KG1 (cell line): Measurements from ENCODE around the gene EFHD1.
"Not testable (repeated sequence)": the region's sequence is repeated elsewhere in the genome, so short reads cannot be mapped to it uniquely, and the experiment has no call there.

Experiments used
- DNase-seq: peaks from one replicate; lab custom pipeline; 2025; lab: John Stamatoyannopoulos, UW

Gene EFHD1

DNA sequence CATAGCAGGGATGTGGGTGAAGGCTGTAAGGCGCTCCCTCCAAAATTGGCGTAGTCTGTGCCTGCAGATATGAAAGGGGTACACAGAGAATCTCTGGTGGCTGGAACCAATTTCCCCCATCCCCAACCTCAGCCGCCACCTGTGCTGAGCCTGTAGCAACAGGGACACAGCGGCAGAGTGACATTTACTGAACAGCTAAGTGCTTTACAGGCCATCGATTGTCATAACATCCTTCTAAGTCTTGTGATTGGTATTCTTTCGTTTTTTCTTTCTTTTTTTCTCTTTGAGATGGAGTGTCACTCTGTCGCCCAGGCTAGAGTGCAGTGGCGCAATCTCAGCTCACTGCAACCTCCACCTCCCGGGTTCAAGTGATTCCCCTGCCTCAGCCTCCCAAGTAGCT is 12.2 kb upstream of the EFHD1 start:
- no peak for DNase-seq

DNA sequence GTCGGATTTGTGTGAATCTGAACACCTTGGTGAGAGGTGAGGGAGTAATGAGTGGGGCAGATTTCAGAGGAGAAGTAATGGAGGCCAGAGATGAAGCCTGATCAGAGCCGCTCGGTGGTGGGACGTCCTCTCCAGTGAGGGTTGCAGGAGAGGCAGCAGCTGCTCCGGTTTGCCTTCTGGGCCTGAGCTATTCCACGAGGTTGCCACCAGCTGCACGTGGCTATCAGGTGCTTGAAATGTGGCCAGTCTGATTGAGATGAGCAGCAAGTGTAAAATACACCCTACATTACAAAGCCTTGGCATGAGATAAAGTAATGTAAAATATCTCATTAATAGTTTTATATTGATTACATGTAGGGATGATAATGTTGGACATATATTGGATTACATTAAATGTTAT is 10.8 kb upstream of the EFHD1 start:
- no peak for DNase-seq

DNA sequence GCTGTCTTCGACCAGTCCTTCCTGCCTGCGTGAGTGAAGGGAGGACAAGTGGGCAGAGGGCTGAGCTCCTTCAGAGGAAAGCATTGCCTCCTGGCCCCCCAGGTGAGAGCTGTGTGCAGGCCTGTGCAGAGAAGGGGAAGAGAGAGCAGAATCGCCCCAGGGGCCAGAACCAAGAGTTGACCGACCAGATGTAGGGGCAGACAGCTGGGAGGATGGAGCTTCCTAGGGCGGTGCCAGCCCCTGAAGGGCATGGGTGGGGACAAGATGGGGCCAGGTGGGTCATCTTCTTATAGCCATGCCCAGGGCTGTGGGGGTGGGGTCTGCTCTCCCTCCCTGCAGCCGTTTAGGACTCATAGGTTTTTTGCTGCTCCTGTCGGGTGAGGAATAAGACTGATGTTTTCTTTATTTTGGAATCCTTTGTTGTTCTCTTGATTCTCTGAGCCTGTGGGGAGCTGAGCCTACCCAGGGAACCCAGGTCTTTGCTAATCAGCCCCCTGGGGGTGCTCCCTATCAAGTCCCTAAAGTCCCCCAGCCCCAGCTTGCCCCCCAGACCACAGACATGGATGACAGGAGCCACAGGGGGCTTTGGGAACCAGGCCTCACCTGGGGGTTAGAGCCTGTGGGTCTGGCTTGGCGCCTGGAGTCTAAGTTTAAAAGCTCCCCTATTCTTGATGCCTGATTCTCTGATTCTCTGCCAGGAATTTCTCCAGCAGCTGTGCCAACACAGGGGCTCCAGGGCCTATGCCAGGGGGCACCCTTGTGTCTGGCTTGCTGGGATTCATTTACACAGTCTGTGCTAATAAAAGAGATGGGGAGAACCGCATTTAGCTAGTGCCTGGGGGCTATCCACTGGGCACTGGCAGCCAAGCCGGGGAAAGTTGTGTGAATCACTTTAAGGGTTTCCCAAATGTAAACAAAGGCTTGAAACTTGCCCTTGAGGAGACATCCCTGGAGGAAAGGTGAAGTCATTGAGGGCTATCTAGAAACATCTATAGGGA is 9.3 kb upstream of the EFHD1 start:
- DNase-seq: no peak

DNA sequence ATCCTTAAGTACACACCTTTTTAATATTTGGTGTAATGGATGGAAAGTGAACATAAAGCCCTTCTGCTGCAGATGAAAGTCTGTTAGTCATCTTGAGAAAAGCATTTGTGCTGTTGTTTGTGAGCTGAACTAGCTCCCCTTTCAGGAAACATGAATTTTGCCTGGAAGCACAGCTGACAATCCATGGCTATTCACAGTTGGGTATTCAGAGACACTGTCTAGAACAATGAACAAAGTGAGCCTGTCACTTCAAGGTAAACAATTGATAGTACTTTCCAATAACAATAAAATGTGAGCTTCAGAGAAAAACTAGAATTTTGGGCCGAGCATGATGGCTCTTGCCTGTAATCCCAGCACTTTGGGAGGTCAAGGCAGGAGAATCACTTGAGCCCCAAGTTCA is 6.8 kb upstream of the EFHD1 start:
- no peak for DNase-seq

DNA sequence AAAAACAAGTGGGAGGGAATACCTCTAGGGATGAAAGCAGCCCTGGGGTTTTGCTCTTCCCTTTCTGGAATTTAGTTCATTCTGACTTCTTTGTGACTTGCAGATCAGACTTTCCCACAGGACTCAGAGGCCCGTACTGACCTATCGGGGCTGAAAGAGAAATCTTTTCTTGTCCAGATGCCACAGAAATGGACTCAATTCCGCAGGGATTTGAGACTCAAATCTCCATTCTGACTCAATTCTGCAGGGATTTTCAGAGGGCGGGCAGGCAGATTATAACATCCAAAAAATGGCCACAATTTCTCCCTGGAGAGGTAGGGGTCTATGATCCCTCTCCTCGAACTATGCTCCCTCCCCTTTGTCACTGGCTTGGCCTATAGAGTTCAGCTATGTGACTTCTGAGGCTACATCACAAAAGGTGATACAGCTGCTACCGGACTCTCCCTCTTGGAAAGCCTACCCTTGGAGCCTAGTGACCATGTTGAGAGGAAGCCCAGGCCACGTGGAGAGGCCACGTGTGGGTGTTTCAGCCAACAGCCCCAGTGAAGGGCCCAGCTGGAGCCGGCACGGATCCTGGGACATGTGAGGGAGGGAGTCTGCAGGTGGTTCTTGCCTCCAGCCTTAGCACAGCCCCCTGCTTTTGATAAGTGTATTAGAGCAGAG is 4.8 kb upstream of the EFHD1 start:
- no peak for DNase-seq

DNA sequence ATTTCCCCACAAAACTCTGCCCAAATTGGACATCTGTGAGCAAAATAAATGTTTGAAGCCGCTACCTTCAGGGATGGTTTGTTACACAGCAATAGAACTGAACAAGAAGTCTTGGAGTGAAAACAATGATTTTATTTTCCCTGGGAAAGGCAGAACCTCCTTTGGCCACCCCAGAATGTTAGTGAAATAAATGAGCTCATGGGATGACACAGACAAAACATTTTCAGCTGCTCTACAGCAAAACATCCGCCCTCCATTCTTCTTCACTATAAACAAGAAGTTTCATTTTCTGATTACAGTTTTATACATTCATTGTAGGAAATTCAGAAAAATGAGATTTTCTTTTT is 4.3 kb upstream of the EFHD1 start:
- no peak for DNase-seq

DNA sequence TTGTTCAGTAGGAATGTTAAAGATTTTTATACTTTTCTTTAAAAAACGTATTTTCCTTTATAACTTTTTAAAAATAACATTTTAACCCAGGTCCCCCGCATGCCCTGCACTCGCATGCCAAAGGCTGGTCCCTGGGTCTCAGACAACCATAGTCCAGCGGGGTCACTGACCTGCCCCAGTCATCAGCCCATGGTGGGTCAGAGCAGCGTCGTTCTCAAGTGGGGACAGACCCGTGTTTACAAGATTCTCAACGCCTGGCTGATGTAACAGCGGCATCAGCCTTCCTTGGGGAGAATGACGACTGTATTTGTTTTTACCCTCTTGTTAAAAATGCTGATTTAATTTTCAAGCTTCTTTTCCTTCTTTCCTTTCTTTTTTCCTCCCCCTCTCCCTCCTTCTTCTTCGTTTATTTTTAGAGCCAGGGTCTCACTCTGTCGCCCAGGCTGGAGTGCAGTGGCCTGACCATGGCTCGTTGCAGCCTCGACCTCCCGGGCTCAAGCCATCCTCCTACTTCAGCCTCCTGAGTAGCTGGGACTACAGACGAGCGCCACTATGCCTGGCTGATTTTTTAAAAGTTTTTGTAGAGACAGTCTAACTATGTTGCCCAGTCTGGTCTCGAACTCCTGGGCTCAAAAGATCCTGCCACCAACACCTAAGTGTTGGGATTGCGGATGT is 1.0 kb upstream of the EFHD1 start:
- no peak for DNase-seq

DNA sequence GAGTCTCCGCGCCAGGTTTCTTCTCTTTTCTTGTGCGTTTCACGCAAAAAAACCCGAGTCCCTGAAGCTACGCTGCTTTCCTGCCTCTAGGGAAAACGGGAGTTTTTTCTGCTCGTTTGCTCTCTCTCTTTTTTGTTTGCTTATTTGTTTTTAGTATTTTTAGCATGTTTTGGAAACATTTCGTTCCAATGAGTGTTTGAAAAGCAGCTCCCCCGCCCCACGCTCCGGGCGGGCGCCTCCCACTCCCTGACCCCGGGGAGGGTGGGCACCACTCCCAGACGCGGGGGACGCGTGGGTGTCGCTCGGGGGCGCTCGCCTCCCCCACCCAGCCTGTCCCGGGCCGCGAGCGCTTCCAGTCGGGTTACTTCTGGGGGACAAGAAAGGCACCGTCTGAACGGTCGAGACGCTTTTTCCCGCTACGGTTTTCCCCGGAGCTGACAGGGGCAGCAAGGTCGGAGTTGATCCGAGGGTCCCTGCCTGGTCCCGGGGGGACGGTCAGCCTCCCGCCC is 446 bp upstream of the EFHD1 start:
- no peak for DNase-seq

DNA sequence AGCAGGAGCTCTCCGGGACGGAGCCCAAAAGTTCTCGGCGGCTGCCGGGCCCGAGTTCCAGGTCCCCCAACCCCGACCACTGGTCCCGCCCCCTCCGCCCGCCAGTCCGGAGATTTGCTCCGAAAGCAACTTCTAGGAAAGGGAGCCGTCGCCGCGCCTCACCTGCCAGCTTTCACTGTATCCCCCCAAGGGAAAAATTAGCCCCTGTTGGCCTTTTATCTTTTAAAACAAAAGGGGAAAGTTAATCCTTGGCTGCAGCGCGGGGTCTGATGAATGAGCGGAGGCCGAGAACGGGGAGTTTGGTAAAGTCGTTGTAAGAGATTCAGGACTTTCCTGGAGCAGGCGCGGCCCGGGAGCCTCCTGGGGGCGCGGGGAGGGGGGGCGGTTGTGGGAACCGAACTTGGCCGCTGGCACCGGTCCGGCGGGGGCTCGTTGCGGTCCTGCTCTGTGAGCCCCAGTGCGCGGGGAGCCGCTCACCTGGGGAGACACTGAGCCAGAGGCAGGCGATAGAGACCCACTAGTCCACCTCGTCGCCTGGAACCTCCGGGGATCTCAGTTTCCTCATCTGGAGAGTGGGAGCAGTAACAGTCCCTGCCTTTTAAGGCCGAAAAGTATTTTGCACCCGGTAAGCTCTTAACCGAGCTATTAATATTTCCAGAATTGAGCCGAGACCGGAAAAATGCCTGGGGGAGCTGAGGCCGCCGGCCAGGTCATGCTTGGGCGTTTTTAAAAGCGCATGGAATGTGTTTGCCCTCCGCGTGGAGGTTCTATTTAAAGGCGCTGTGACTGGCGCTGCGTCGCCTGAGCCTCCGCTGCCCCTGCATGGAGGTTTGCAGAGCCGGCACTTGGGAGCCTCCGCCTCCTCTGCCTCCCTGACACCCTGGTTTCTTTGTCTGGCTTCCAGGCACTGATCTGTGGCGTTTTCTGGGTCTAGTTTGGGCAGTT is 1.1 kb downstream of the EFHD1 start:
- DNase-seq: no peak

DNA sequence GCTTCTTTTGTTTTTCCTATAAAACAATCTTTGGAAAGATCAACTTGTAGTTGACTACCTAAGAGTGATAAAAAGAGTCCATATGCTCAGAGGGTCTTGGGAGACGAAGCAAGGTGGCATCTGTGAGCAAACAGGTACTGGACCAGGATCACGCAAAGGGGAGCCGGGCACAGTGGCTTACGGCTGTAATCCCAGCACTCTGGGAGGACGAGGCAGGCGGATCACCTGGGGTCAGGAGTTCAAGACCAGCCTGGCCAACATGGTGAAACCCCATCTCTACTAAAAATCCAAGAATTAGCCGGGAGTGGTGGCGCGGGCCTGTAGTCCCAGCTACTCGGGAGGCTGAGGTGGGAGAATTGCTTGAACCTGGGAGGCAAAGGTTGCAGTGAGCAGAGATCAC is 2.0 kb downstream of the EFHD1 start:
- DNase-seq: not testable (repeated sequence)

DNA sequence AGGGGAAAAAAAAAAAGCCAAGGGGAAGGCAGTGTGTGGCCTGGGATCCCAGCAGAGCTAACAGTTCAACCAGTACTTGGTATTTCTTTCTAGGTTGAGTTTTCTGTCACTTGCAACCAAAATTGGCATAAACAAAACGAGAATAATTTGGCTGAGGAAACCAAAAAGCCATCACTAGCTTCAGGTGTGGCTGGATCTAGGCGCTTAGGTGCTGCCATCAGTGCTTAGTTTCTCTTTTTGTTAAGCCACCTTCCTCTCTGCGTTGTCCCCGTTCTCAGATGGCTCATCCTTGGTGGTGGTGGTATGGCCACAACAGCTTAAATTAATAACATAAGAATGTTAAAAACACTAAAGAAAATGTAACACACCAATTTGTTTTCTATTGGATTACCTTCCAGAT is 2.4 kb downstream of the EFHD1 start:
- no peak for DNase-seq

DNA sequence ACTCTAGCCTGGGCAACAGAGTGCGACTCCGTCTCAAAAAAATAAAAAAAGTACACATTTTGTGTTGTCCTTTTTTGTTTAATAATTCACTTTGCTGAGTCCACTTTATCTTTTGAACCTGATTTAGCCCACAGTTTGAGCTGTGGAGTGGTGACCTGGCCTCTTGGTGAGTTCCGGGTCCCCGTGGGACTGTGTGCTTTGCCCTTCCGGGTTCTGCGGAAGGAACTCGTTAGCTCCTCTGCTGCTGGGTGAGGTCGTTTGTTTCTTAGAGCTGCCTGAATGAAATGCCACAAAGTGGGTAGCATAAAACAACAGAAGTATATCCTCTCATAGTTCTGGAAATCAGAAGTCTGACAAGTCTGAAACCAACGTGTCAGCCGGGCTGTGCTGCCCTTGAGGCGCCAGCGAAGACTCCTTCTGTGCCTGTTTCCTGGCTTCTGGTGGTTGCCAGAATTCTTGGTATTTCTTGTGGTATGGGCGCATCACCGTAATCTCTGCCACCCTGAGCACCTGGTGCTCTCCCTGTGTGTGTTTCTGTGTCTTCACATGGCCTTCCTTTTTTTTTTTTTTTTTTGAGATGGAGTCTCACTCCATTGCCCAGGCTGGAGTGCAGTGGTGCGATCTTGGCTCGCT is 3.5 kb downstream of the EFHD1 start:
- no peak for DNase-seq

DNA sequence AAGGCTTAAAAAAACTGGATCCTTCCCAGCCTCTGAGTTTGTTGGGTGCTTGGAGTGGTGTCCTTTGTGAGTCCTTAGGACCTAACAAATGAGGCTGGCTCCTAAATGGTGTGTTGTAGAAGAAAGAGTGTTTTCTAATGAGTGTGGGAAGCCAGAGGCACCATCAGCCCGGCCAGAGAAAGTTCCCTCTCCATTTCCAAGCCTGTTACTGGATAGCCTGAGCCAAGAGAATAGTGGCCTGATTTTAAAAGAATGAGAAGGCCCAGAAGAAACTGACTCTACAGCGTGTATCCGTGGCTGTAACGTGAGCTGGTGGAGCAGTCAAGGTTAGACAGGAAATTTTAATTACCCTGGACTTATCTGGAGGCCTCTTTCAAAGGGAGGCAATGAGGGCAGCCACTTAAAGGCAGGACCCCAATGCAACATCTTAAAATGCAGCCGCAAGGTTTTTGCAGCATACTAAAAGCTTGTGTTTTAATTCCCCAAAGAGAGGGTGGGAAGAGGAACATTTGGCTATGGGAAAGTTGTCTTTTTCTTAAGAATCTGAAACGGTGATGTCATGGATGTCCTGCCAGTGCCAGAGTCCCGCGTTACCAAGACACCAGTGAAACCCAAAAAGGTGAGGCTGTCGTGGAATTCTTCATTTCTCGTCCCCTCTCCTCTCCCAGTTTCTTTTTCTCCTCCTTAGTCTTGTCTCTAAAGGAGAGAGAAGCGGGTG is 4.6 kb downstream of the EFHD1 start:
- no peak for DNase-seq

DNA sequence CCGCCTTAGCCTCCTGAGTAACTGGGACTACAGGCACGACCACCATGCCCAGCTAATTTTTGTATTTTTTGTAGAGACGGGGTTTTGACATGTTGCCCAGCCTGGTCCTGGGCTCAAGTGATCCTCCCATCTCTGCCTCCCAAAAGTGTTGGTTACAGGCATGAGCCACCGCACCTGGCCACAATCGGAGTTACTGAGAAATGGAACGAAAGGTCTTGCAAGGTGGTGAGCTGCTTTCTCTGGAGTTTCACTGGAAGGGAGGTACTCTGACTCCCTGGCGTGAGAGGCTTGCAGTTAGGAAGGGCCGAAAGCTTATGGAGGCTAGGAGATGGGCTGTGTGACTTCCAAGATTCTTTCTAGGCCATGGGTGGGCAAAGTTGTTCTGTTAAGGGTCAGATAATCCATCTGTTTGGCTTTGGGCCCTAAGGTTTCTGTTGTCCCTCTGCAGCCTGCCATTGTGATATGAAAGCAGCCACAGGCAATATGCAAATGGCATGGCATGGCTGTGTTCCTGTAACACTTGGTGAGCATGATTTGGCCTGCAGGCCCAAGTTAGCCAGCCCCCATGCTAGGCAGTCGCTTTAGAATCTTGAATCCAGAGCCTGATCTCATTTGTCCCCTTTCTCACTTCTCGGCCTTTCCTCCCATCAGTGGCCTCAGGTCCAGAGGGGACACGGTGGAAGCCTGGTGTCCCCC is 7.9 kb downstream of the EFHD1 start:
- DNase-seq: no peak

DNA sequence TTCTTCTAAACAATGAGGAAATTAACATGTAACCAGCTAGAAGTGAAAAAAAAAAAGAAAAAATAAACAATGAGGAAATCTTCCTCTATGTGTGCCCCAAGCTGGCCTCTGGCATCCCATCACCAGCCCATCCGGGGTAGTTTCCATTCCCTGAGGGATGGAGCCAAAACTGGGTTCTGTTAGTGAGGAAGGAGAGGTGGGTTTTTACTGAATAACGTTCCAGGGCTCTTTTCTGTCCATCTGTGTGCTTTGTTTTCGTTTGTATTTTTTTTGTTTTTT is 9.7 kb downstream of the EFHD1 start:
- no peak for DNase-seq

DNA sequence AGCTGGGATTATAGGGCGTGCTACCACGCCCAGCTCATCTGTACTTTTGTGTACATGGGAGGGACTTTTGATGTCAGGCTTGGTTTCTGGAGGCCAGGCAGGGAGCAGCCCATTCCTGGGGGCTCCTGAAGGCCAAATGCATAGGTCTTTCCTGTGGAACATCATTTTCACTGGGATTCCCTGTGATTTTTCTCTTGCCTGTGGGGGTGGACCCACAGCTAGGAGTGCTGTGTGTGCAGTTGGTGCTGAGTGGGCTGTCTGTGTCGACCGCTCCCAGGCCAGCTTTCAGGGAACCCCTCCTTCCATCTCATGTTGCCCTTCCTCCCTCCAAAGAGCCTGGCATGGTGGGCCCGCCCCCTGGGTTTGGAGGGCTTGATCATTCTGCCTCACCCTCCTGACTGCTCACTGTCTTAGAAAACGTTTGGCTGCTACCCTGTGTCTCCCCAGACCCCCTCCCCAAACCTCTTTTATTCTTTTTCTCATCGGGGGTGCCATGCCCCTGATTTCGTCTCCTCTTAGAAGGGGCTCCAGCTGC is 10.5 kb downstream of the EFHD1 start:
- DNase-seq: no peak

DNA sequence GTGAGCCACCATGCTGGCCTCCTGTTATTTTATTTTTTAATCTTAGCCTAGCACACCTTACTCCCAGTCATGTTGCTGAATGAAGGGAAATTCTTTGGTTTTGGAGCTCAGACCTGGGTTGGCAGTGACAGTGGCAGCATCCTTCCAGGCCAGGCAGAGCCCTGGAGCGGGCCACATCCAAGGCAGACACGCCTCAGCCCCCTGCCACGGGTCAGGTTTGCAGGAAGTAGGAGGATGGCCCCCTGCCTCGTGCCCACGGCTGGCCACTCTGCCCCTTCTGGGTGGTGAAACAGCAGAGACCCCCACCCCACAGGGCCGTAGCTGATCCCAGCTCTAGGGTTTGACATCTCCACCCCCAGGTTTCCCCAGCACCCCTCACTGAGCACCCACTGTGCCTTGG is 11.7 kb downstream of the EFHD1 start:
- DNase-seq: no peak

DNA sequence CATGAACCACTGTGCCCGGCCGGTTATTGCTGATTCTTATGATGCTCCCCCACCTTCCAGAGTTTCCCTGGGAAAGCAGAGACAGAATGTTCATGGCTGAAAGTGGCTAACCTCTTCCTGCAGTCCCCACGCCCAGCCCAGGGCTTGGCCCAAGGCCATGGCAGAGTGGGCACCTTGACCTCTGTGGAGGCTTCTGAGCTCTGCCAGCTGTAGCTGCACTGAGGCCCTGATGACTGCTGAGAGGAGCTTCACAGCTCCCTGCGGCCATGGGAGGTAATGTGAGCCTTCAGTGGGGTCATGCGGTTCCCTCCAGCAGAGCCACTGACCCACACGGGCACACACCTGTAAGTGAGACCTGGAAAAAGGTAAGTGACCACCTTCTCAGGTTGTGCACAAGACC is 13.3 kb downstream of the EFHD1 start:
- DNase-seq: no peak

DNA sequence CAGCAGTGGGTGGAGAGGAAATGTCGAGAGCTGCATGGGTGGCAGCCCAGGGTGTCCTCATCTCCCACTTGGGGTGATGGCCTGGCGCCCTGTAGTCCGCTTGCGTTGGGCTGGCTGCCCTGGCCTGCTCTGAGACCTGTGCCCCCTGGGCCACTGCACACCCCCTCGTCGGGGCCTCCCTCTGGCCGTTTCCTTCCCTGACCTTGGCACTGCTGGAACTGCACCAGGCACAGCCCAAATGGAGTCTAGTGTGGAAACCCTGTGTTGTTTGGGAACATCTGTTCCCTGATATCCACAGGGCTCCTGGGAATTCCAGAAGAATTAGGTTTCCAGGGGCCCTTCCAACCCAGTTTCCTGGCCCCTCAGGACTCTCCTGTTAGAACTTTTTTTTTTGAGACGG is 13.9 kb downstream of the EFHD1 start:
- DNase-seq: no peak

DNA sequence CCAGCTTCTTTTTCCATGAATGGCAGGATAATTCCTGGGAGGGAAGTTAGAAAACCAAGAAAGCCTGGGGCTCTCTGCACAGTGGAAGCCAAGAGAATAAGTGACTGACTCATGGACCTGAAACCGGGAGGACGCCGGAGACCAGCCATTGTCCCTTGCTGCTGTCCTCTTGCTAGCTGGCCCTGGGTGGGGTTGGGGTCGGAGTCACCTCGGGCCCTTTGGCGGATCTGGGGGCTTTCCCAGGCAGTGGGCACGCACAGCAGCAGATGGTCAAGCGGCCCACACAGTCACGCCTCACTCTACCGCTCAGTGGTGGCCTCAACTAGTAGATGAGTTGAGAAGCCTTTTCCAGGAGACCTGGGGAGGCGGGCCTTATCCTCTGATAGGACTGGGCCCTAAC is 15.6 kb downstream of the EFHD1 start:
- DNase-seq: no peak
